Inferior parietal cortex (tissue), 1 donor: Measurements from ENCODE around the gene PAM16.

Experiments
- DNase-seq: peaks from one replicate; pipeline ENCODE4 v3.0.0-alpha.2; 2016; ENCODE audit errors: extremely low spot score

Gene PAM16

DNA sequence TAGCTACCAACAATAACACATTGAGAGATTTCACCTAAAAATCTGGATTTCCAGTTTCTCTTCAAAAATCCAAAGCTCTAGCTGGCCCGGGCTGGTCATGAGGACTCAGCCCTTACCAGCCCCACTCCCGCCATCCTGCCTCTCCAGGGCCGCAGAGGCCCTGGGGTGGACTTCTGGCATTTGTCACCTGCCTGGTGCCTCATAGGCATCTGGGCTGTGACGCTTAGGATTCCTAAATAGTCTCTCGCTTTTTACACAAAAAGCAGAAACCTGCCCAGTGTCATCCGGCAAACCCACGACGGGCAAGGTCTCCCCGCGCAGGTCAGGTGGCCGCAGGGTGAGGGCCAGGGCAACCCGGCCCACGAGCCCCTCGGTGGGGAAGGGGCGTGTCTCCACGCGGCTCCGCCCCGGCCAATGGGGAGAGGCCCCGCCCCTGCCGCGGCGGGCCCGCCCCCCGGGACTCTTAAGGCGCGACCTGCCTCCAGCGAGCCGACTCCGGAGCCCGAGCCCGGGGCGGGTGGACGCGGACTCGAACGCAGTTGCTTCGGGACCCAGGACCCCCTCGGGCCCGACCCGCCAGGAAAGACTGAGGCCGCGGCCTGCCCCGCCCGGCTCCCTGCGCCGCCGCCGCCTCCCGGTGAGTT lies 20.4 kb upstream of the PAM16 start, which contains the start of gene VASN:
Gene VASN, plus strand, starts transcription at position 492 of the 644 bp plus-strand sequence. CDS start 9,030 bp downstream, outside the sequence.
- DNase-seq: peak; percentile 73

DNA sequence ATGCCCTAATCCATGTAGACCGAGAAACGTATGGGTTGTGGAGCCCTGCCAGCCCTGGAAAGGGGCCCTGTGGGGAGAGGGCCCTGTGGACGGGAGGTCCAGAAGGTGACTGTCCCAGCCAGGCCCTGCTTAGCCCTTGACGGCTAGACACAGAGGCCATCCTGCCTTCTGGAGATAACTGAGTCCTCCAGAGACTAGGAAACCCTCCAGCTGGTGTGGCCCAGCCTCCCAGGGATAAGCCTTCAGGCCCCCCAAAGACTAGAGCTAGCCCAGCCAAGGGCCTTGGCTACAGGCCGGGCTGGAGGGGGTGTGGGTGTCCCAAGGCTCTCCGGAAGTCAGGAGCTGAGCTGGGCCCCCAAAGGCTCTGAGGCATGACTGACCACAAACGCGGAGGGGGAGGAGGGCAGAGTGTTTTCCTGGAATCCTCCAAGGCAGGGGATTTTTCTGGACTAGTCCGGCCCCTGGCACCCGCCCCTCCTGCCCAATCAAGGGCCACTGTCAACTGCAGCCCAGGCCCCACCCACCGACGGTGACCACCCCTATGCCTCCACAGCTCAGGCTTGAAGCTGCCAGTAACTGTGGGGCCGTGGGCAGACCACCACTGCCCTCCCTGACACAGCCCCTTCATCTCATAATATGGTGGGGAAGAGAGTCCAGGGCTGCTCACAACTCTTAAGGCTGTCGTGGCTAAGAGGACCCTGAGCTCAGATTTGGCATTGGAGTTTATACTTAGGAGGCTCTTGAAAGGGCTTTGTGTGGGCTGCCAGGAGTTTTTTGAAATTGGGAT lies 19.6 kb upstream of the PAM16 start:
- no peak for DNase-seq

DNA sequence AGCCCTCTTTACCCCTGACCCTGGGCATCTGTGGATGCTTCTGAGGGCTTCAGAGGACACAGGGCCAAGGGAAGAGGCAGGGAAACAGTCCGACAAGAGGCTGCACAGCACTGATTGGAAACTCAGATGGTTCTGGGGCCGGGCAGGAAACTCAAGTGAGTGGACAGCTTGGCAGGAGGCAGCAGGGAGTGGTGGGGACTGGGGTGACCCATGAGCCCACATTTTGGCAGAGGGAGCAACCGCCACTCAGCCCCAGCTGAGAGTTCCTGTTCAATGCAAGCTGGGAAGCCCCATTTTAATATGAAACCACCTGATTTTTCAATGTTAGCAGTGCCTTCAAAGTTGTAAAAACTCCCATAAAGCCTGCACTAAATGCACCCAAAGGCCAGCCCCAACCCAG lies 19.0 kb upstream of the PAM16 start:
- DNase-seq: no peak

DNA sequence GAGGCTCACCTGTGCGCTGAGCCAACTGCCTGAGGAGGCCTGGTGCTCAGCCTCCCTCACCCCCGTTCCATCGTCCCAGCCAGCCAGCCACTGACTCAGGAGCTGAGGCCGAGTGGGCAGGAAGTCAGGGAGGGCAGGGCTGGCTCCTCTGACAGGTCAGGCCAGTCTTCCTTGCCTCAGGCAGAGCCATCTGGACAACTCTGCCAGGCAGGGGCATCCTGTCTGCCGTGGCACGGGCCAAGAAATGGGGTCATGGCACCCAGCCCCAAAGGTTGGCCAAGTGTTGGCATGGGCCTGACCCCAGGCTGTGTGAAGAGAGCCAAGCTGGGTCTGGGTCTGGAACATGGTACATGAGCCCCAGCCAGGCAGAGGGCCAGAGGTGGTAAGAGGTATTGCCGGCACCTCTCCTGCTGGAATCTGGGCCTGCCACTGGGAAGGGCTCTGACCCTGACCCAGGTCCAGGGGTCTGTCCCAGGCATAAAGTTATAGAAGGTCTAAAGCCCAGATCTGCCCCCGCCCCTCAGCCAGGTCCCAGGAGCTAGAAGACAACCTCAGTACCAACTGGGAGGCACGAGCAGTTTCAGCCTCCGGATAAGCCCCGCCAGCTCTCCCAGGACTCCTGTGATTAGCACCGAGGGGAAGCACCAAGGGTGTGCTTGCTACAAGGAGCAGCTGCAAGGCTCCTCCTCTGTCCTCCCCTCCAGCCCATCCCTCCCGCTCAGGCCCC lies 18.0 kb upstream of the PAM16 start:
- DNase-seq: no peak

DNA sequence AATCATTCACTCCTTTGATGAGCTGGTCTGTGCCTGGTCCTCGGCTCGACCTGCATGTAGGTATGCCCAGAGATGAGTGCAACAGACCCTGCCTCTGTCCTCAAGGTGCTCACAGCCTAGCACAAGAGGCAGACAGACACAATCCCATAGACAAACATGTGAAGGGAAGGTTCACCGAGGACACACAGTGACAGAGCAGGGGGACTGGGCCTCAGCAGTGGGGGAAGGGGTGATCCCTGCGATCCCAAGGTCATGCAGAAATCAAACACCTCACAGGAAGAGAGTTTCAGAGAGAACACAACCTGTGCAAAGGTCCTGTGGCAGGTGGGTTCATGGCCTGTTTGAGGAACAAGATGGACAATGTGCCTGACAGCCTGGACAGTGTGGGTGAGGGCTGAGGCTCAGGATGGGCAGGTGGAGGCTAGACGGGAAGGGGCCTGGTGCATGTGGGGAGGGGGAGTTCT lies 16.3 kb upstream of the PAM16 start:
- DNase-seq: no peak

DNA sequence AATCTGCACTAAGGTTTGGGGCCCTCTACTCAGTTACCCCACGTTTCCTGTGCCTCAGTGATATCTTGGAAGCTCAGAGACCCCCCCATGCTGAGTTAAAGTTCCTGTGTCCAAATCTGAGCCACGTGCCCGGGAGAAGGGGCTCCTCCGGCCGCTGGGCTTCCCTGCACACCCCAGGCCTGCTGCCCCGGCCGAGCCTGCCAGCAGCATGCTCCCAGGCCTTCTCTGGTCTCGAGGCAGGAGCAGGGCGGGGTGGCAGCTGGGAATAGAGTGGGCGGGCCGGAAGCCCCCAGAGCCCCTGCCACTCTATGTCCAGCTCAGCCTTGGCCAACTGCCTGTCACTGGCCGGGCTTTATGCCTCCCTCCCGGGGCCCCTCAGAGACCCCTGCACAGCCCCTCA lies 14.9 kb upstream of the PAM16 start:
- no peak for DNase-seq

DNA sequence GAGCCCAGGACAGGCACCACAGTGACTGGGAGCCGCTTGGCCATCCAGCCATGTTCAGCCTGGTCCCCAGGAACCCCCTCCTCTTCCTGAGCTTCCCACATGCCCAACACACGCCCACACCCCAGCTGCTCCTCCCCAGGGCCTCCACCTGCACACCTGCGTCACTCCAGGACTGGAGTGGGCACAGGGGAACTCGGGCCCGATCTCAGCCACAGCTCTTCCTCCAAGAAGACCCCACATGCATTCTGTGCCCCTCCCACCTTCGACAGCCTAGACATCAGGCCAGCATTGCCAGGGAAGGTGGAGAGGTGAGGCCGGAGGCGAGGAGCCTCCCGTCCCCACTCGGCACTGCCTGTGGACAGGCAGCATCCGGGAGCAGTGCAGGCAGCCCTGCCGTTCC lies 14.5 kb upstream of the PAM16 start:
- DNase-seq: no peak

DNA sequence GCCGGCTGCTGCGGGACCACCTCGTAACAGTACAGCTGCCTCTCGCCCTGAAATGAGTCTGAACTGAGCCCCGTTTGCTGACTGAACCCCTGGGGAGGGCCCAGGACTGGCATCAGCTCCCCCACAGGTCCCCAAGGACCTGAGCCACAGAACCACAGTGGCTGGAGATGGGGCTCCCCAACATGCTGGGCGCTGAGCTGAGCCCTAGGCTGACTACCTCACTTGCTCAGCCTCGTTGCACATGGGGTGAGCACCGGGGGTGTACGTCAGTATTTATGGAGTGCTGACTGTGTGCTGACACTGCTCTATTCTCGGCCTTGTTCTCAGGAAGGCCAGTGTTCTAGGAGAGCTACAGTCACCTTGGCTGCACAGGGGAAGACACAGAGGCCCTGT lies 13.9 kb upstream of the PAM16 start:
- DNase-seq: no peak

DNA sequence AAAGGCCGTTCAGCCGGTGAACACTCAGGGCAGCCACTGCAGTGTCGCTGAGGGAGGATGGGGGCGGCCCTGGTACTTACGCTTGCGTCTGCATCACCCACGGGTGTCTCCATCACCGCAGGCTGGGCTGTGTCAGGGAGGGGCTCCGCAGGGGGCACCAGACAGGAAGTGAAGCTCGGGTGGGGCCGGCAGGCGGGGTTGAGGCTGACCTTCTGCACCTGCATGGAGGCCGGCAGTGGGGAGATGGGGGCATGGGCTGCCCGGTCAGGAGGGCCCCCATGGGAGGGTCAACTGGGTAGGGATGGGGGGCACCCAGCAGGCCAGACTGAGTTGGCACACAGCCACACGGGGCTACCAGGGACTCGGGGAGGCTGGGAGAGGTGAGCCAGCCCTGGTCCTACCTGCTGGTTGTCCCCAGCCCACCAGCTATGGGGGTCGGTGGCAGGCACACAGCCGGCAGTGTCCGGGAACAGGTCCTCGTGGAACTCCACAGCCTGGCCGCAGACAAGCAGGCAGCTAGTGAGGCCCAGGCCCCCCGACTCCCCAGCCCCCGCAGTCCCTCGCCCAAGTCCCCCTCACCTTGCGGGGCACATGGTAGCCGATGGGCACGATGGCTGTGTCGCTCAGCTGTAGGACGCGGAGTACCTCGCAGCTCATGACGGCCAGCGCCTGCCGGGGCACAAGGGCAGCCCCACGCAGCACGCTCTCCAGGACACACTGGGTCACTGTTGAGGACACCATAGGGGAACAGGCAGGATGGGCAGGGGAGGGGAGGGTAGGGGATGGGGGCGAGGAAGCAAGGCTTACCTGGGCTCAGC lies 13.3 kb upstream of the PAM16 start:
- no peak for DNase-seq

DNA sequence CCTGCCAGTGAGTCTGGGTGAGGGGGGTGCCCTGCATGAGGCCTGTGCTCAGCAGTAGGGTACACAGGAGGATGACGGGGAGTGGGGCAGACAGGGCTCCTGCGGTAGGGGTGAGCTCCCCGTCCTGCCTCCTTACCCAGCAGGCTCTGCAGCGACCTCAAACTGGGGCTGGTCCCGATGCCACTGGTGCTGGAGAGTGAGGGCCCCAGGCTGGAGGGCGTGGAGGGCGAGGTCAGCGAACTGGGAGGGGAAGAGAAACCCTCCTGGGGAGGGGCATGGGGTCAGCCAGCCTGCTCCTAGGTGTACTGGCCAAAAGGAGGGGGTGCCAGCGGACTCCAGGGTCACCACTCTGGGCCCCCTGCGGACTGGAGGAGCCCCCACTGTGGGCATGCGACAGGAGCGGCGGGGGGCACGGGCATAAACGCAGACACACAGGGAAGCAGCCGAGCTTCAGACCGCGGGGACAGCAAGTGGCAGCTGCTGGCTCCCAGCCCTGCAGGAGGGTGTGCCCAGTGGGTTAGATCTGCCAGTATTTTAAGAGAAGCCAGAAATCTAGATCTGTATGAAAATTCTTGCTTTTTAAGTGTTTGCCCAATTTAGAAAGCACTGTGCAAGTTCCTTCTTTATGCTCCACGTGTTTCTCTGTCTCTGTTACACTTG lies 11.5 kb upstream of the PAM16 start:
- DNase-seq: no peak

DNA sequence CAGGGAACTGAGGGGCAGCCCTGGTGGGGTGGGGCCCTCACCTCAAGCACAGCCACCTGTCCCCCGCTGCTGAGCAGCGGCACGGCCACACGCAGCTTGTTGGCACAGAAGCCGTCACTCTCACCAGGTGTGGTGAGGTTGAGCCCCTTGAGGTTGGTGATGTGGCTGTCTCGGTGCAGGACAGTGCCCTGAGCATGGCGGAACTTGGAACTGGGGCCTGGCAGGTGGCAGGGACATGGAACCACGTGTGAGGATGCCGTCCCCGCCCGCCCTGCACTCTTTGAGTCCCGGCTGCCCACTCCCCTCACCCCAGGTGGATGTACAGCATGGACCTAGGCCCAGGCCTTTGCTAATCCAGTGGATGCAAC lies 10.8 kb upstream of the PAM16 start:
- no peak for DNase-seq

DNA sequence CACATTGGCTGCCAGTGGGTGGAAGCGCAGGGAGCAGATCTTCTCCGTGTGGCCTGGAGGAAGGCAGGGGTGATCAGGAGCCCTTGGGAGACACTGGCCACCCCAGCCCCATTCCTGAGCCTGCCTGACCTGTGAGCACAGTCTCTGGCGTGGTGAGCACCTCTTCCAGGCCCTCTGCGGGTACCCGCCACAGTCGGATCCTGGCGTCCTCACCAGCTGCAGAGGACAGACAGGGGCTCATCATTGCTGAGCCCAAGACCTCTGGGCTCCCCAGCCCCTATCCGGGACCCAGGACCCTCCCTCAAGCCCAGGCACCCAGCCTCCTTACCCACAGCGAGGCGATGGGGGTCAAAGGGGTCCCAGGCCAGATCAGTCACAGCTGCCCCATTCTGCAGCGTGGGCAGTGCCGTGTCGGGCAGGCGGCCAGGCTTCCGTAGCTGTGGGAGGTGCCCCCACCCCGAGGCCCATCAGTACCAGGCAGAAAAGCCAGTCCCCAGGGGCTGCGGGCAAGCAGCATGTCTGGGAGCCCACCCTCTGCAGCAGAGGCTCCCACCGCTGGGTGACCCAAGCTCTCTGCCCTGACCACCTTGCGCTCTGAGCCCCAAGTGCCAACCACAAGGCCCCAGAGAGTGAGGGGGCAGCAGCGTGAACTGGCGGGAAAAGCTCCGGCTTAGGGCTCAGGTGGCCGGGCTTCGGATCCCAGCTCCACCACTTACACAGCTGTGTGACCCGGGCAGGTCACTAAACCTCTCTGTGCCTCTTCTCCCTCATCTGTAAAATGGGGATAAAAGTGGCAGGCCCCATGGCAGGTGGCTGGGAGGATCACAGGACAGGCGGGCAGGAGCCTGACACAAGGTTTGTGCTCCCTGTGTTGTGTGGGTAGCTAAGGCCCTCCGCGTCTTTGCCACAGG lies 10.2 kb upstream of the PAM16 start:
- DNase-seq: no peak

DNA sequence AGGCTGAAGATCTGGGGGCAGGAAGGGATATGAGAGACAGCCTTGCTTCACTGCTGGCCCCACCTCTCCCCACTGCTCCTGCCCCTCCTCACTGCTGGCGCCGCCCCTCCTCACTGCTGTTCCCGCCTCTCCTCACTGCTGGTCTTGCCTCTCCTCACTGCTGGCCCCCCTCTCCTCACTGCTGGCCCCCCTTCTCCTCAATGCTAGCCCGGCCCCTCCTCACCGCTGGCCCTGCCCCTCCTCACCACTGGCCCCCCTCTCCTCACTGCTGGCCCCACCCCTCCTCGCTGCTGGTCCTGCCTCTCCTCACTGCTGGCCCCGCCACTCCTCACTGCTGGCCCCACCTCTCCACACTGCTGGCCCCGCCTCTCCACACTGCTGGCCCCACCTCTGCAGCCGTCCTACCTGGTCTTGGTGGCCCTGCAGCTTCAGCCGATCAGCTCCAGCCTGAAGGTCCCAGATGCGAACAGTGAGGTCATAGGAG lies 9.5 kb upstream of the PAM16 start:
- no peak for DNase-seq

DNA sequence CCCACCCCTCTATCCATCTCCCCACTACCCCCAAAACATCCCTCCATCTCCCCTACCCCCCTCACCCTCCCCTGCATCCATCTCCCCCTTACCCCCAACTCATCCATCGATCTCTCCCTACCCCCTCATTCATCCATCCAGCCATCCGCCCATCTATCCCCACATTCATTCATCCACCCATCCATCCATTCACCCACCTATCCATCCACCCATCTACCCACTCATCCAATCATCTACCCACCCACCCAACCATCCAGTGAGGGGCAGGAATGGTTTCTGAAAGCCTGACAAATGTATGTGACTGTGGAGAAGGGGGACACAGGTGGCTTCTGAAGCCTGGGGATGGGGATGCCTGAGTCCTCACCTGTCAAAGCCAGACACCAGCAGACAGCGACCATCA lies 8.8 kb upstream of the PAM16 start:
- no peak for DNase-seq

DNA sequence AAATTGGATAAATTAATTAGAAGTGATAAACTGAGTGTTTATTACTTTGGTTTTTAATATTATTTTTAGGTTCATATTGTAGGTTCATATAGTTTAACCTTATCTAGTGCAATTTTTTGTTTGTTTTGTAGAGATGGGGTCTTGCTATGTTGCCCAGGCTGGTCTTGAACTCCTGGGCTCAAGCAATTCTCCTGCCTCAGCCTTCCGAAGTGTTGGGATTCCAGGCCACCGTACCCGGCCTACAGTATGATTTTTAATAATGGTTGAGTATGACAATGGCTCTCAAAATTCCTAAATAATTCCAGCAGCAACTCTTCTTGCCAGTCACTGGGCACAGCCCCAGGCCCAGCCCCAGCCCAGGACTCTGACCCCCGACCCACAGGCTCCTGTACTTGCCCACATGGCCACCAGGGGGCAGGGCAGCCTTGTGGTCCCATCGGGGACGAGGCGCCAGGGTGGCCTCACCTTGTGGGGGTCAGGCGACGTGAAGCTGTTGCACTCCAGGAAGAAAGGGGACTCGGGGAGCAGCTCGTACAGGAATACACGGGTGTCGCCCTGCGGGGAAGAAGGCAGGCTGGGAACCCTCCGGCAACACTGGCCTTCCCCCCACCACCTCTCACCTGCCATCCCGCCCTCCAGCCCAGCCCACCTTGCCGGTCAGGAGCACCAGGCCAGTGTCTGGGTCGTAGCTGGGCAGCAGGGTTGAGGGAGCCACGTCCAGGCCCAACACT lies 7.9 kb upstream of the PAM16 start:
- DNase-seq: no peak

DNA sequence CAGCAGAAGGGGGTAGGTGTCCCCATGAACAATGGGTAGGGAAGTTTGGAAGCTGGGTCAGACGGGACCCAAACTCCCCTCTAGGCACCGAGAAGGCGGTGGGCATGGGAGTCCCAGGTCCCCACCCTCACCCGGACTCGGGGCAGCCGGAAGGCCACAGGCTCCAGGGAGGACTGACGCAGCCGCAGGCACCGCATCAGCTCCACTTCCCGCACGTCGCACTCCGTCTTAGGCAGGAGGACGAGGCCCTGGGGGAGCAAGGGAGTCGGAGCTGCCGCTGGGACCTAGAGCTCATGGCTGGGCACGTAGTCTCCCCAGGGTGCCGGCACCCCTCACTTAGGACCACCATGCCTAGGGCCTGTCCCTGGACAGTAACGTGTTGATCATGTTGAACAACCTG lies 7.1 kb upstream of the PAM16 start:
- no peak for DNase-seq

DNA sequence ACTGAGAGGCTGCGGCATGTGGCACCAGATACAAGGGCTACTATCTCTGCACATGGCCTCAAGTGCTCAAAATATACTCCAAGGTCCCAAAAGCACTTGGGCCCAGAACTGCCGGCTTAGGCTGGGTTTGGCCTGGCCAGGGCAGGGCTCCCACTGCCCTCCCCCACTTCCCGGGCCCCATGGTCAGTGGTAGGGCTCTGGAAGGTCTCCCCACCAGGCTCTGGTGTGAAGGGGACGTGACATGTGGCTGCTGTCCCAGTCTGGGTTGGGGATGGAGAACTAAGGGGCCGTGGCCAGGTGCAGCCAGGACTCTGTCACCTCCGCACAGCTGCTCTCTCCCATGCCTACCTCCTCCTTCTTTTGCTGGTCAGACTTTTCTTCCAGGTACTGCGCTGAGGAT lies 5.7 kb upstream of the PAM16 start:
- no peak for DNase-seq

DNA sequence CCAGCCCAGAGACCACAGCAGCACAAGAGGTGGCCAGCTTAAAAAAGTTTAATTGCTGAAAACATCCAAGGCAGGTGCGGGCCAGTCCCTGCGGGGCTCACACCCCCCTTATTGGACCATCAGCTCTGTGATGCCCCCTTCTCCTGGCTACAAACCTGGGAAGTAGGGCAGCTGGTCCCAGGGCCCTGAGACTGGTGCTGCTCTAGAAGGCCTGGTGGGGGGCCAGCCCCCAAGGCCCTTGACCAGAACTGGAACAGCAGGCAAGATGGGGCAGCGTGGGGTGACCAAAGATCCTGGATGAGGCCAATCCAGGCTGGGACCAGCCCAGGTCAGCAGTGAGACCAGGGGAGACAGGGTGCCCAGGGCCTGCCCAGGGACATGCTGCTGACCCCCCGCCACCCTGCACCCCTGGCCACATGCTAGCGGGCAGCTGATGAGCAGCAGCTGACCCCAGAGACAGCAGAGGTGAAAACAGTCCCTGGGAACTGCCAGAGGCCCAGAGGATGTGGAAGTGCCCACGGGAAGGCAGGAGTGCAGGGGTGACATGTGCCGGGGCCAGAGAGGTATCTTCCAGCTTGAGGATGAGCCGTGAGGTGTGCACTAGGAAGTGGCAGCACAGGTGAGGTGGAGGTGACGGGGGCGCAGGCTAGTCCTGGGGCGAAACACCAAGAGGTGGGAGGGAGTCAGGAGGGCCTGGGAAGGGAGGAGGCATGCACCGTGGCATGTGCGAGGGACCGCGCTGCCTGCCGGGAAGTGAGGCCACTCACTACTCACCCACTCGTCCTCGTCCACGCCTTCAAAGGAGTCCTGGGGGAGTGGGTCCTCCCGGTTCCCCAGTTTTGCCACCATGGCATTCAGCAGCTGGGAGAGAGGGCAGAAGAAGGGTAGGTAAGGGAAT lies 3.6 kb upstream of the PAM16 start:
- no peak for DNase-seq
